TTC549 (cell line): Measurements from ENCODE around the gene OVCA2.

Experiments used
- FAIRE-seq: peaks from 2 replicates; lab custom pipeline; 2012; peaks lifted over from hg19 to GRCh38; lab: Jason Lieb, UNC

The OVCA2 gene

DNA sequence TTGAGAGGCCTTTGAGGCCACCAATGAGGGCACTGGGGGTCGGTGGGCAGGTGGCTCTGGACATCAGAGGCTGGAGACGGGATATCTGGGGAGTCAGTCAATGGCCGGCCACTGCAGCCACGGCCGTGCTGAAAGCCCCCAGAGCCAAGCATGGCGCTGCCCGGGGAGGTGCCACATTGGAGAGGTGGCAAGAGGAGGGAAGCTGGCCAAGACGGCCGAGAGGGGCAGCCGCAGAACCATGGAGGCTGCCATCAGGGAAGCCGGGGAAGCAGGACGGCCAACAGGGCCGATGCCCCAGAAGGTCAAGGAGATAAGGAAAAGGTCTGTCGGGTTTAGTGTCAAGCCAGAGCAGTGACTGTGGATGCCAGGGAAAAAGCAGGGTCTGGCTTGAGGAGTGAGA, 26.5 kb upstream of the OVCA2 start:
- FAIRE-seq: no peak

DNA sequence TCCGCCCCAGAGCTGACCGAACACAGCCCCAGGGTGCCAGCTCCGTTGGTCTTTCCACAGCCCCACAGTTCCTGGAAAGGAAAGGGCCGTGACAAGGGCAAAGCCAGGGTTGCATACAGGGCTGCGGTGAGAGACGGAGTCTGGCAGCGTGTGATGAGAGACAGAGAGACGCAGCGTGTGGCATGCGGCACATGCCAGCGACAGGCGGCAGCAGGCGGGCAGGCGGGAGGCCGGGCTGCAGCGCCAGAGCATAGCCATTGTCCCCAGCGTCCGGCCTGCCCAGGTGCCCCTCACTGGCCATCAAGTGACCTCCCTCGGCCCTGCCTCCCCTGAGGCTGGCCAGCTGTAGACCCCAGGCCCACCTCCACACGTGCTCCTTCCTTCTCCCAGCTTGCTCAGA, 25.3 kb upstream of the OVCA2 start:
- FAIRE-seq: no peak

DNA sequence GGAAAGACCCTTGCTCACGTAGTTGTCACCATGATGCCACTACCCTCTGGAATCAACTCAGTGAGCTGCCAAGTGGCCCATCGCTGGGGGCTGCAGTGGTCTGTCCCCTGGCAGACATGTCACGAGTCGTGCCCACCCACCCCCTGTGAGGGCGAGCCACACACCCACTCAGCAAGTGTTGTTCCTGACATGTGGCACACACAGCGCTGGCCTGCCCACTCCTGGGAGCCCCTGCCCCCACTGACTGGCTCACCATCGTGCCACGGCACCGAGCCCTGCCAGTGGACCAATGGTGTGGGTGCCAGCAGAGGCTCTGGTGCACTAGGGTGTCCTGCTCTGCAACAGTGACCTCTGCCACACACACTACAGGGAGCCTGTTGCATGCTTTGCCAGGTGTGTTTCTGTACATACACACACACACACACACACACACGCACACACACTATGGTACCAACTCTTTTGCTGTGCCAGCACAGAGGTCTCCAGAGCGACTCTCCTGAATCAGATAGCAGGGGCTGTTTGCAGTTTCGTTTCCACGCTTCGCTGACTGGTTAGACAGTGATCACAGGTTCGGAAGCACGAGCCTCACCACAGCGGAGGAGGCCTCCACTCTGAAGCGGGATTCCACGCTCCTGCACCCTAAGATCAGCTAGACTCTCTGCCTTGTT, 24.4 kb upstream of the OVCA2 start:
- no peak for FAIRE-seq

DNA sequence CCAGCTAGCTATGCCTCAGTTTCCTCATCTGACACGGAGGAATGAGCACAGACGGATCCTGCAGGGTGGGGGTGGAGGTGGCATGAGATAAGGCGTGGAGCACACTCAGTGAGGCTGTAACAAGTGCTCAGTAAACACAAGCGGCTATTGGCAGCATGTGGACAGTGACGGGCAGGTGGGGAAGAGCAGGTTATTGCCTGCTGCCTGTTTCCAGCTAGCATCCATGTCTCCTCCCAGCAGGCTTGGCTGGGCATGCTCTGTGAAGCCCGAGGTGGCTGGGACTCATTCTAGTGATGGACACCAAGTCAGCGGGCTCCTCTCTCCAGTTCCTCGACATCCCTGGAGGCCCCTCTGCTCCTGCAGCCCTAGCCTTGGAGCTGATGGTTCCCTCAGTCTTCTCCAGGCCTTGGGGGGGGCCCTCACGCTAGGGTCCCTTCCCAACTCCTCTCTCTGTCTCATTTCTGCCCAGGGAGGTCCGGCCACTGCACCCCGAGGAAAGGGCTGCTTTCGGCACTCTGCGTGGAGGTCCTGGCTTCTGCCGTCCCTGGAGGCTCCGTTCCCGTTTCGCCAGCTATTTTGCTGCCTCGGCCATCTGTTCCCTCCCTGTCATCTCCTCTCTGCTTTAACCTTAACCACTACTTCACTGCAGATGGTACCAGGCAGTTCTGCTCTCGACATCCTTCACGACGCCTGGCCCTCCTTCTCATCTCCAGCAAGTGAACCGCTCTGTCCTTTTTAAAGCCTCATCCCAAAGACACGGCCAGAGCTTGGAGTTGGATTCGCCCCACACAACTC, 22.9 kb upstream of the OVCA2 start:
- no peak for FAIRE-seq

DNA sequence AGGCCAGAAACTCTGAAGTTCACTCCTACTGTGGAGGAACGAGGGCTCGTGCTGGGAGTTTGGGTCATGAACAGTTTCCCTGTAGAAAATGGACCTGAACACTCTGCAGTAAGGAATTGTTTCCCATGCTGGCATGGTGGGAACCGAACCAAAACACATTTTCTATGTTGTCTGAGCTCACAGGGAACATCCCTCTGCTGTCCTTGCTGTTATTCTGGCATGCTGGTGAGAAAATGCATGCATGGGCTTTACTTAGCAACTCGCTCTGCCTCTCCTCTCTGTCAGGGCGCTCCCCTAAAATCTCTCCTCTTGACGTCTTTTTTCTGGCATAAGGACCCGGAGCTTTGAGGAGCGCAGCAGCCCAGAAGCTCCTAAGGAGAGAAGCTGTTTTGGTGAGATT, 22.1 kb upstream of the OVCA2 start:
- FAIRE-seq: no peak

DNA sequence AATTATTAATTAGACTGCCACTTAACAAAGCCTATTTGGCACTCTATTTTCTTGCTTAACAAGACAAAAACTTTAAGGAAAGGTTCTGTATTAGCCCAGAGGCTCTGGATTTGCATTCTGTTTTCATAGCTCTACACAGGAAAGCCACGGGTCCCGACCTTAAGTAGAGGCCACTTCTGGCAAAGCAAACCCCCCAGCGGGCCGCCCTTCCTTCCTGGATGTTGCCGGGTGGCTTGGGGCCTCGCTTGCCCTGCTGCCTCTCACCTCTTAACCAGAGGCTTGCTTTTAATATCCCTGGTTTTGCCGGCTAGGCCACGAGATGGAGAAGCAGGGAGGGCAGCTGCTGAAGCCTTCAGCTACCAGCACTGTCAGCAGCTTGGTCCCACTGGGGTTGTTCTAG, 21.1 kb upstream of the OVCA2 start:
- no peak for FAIRE-seq

DNA sequence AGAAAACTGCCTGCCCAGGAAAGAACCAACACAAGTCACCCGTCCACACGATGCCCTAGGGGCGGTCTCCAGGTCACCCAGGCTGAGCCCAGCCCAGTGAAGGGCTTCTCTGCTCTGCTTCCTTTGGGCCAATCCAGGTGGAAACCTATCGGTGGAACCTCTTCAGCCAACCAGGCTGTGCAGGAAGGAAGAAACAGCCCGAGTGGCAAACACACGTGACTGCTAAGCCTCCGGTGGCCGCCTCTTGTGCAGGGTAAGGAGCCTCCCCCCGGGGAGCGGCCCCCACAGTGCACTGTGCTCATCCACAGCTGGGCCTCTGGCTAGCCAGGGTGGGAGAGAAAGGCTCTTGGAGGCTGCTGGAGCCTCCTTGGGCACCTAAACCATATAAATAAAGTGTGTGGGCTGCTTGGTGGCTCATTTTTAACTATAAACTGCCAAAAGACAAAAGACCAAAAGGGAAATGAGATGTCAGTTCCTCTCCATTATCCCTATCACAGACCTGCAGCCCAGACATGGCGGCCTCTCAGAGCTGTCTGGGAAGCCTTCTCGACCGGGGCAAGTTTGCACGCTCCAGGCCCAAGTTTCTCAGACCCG, 19.1 kb upstream of the OVCA2 start:
- FAIRE-seq: no peak

DNA sequence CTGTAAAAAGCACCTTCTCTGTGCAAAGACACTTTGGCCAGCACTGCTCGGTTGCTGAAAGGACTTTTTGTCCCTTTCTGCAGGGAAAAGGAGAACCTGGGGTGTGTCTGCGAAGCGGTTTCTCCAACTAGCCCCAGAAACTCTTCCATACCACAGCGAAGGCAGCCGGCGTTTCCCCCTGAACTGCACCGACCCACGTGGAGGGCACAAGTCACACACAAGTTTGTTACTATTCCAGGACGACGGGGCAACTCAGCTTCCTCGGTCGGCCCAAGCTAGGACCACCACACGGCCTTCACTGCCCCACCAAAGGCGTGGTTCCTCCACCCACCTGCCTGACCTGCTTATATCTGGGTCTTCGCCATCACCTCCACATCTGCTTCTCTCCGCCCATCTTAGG, 18.6 kb upstream of the OVCA2 start:
- FAIRE-seq: no peak

DNA sequence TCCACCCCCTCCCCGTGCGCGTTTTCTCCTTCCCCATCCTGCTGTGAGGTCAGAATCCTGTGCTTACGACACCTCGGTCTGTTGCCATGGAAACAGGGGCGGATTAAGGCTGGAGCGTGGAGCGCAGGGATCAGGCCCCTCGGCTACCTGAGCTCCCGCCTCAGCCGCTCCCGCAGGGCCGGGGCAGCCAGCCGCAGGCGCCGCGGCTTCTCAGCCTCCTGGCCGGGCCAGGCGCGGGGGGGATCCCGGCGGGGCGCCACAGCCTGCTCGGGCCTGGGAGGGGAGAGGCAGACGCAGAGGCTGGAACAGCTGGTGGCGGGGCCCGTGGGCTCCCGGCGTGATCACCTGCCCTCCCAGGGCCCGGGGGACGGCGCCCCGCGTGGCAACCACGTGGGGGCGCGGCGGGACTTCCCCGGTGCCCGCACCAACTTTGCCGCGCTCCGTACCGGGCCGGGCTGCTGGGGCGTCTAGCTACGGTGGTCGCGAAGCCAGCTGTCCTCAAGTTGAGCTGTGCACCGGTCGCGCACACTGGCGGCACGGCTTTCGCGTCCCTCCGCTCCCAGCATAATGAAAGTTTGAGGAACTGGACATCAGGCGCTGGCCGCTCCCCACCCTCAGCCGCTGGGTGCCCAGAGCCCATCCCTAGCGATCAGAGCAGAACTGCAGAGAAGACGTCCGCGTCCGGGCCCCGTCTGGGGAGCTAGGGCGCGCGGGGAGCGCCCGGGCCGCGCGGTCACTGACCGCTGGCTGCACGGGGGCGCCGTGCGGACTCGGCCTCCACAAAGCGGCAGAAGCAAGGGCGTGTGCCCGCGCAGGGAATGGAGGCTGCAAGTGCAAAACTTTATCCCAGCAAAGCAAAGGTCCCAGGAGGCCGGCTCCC, 17.9 kb upstream of the OVCA2 start:
- FAIRE-seq: no peak

DNA sequence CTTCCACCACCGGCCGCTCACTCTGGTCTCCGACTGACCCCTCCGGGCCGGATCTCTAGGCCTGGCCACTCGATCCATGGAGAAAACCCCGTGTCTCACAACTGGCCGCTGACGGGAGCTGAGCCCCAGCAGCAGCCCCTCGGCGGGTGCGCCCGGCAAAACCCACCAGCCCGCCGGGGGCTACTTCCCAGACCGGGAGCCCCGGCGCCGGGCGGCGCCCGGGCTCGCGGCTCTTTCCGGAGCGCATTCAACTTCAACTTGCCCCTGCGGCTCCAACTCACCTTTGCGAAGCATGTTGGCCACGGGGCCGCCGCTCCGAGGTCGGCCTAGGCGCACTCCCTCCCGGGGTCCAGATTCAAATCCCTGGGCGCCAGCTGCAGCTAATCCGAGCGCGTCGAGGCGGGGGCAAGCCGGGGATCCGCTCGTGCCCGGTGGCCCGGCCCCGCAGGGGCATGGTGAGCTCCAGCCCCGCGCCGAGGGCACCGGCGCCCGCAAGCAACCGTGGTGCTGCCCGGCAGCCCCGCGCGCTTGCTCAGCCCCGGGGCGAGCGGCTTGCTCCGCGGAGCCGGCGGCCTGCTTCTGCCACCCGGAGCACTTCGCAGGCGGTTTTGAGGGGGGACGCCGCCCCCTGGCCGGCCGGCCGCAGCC, 17.1 kb upstream of the OVCA2 start:
- FAIRE-seq: no peak

DNA sequence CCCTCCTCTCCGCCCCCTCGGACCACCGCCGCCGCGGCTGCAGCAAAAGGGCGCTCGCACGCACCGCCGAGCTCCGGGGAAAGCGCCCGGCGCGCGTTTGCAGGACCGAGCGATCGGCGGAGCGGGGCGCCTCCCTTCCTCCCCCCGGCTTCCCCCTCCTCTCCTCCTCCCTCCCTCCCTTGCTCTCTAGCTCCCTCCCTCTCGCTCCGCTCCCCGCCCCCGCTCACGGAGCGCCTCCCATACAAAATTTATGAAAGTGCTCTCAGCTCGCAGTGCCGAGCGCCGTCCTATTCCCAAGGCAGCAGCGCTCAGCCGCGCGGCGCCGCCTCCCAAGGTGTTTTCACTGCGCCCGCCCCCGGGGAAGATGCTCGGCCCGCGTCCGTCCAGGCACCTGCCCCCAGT, 16.6 kb upstream of the OVCA2 start, which contains the start of gene RTN4RL1:
Gene RTN4RL1 (minus strand): TSS at position 115 of the 402 bp plus-strand sequence. CDS start 469 bp downstream, outside the sequence.
- no peak for FAIRE-seq

DNA sequence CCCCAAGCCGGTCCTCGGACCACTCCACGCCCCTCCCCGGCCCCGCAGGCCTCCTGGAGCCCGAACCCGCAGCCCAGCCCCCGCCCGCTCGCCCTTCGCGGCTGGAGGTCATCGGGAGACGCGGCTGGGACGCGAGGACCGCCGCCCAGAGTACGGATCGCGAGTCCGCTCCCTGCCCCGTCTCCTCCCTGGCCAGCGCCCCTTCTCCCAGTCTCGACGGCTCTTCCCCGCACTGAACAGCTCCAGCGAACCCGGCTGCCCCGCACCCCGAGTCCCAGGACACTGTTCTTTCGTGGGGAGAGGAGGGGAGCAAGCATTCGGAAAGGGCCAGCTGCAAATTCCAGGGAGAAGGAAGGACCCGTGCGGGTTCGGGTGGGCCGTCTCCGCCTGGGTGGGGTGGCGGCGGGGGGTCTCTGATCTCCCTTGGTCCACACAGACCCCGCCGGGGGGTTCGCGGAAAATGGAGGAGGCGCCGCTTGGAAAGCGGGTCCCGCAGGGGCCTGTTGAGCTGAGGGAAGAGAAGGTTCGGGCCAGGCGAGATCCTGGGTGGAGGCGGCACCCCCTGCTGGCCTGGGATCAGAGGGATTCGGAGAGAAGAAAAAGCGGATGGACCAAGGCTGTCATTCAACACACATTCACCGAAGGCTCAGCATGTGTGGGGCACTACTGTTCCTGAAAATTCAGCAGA, 16.1 kb upstream of the OVCA2 start:
- FAIRE-seq: no peak

DNA sequence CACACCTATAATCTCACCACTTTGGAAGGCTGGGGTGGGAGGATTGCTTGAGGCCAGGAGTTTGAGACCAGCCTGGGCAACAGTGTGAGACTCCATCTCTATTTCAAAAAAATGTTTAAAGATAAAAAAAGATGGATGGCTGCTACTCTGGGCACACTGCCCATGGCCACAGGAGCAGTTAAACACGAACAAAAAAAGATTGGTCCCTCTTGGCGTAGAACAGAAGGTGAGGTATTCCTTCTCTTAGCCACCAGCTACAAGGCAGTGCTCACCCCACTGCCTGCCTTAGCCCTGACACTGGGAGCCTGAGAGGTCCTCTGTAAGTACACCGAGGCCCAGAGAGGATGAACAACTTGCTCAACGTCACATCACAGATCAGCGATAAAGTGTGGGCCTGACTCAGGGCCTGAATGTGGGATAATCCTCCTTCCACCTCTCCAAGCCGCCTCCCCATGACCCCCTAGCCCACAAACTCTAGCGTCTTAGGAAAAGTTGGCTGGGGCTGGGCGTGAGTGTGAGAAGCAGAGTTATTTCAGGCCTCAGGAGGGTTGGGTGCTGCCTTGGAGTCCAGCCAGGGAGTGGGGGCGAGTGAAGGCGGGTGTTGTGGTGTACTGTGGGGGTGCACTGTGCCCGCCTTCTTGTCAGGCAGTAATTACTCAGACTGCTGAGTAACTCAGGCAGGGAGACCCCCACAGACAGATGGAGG, 14.1 kb upstream of the OVCA2 start:
- no peak for FAIRE-seq

DNA sequence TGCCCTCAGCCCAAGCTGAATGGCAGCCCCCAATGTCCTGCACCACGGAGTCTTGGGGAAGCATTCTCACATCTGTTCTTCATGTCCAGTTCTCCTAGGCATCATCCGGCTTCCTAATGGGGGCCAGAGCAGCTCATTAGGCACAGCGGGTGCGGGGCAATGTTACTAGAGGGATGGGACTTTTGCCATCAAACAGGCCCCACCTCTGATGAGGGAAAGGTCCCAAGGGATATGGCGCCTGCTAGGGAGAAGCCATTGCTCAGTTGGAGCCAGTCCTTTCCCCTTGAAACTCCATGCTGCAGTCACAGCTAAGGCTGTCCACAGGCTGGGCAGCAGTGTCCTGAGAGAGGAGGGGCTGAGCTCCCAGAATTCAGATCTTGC, 13.6 kb upstream of the OVCA2 start:
- FAIRE-seq: no peak

DNA sequence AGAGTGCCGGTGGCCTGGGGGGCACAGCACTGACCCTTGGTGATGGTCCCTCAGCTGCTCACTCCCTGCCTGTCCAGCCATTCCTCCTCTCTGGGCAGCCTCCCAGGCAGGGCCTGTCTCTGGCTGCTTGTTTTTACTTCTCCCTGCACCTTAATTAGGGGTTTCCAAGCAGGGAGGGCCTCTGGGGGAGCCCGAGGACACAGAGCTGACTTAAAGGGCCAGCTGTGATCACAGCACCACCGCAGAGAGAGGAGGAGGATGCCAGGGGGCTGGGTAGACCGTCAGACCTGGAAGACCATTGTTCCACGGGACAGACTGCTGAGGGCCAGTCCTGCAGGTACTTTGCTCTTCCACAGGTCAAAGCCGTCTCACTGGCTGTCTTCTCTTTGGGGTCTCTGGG, 13.1 kb upstream of the OVCA2 start:
- no peak for FAIRE-seq

DNA sequence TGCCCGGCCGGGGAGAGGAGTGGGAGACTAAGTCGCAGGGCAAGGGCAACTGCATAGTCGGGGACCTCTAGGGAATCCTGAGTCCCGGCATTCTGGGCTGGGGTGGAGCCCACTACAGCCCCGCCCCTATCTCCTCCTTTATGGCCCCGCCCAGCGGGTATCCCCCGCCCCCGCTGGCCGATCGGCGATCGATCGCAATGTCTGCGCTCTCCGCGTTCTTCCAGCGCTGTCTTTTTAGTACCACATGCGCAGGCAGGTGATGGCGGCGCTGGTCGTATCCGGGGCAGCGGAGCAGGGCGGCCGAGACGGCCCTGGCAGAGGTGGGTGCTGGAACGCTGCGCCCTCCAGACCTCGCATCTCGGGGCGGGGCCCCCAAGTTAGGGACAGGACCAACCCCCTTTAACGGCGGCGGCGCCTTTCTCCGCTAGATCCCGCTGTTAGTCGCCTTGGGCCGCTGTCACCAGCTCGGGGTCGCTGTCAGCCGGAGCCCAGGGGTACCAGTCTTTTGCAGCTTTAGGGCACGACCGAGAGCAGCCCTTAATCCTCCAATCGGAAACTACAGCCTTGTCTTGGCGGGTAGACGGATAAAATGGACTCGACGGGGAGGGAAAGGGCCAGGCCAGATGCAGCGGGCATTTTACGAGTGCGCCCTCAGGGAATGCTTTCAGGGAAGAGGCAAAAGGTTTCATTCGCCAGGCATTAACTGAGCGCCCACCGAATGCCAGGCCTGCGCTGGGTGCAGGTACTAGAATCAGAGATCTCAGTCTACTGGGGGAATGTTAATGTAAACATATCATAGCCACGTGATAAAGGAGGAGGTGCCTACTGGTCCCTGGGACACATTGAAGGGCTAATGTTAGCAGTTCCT, 11.7 kb upstream of the OVCA2 start, which contains the start of gene DPH1:
Gene DPH1 (plus strand): TSS at position 243 of the 868 bp plus-strand sequence. CDS start 17 bp downstream, at position 260.
- peak; percentile 82 for FAIRE-seq

DNA sequence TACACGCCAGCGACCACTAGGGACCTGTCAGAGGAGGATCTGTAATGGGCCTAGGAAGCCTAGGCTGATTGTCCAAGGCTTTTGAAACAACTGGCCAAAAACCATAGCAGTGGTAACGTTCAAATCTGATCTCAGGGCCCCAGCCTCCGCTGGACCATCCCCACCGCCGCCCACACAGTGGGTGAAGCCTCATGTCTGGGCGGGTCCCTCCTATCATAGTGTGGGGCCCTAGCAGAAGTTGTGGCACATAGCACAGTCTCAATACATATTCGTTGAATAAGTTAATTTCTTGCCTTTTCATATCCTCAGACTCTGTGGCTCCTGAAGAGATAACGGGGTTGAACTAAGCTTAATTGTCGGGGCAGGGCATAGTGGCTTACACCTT, 11.1 kb upstream of the OVCA2 start:
- no peak for FAIRE-seq

DNA sequence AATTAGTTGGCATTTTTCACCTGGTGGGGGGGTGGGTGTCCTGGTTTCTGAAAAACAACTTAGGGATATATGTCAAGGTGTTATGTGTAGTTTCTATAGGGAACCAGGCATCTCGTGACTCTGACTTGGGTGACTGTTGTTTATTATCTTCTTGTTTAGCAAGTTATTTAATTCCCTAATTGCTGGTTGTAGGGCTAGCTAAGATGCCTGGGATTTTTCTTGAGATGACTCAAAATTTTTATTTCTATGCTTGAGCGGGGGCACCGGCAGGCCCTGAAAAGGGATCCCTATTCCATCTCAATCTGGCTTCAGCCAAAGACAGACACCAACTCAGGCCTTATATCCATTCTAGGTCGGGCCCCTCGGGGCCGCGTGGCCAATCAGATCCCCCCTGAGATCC, 8.7 kb upstream of the OVCA2 start:
- no peak for FAIRE-seq

DNA sequence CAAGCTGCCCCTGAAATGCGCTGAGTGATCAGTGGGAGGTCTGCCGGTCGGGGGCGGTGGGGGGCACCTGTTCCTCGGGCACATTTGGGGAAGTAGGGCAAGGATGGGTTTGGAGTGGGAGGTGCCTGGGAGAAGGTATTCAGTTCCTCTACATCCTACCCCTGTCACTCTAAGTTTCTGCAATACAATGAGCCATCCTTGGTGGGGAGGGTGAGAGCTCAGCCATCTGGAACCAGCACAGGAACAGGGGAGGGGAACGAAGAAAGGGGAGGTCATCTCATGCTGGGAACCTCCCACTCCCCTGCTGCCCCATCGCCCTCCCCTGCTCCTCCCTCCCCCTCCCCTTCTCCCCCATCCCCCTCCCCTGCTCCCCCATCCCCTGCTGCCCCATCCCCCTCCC, 7.7 kb upstream of the OVCA2 start:
- FAIRE-seq: no peak
